NCI-H82 (cell line): Measurements from ENCODE around the gene TFE3.
"Not testable (repeated sequence)": the region's sequence is repeated elsewhere in the genome, so short reads cannot be mapped to it uniquely, and the experiment has no call there.

Experiments
- DNase-seq: peaks from one replicate; lab custom pipeline; 2025; lab: John Stamatoyannopoulos, UW

TFE3 gene

GRCh38 chrX:49001521-49002090 lies 41.6 kb downstream of the TFE3 start:
- peak; percentile 99 for DNase-seq

- DNase-seq, result no peak
These were observed 42.5 kb downstream of the TFE3 start for GRCh38 chrX:49000636-49001035.

- DNase-seq, result no peak
These were observed 44.1 kb downstream of the TFE3 start for GRCh38 chrX:48999030-48999429.

GRCh38 chrX:48998391-48998790 lies 44.8 kb downstream of the TFE3 start:
- peak; percentile 44 for DNase-seq

- DNase-seq, result no peak
These were observed 45.3 kb downstream of the TFE3 start for GRCh38 chrX:48997865-48998264.

GRCh38 chrX:48997455-48997854 lies 45.7 kb downstream of the TFE3 start:
- no peak for DNase-seq

GRCh38 chrX:48996969-48997368 lies 46.2 kb downstream of the TFE3 start:
- DNase-seq, result peak; percentile 71

- peak; percentile 98 for DNase-seq
These were observed 50.8 kb downstream of the TFE3 start for GRCh38 chrX:48992341-48992740.

GRCh38 chrX:48989483-48989882 lies 53.7 kb downstream of the TFE3 start:
- no peak for DNase-seq

- no peak for DNase-seq
These were observed 59.3 kb downstream of the TFE3 start for GRCh38 chrX:48983896-48984295.

GRCh38 chrX:48983081-48983480 lies 60.1 kb downstream of the TFE3 start:
- DNase-seq, result no peak

- no peak for DNase-seq
These were observed 62.0 kb downstream of the TFE3 start for GRCh38 chrX:48981178-48981577.

GRCh38 chrX:48980341-48980740 lies 62.8 kb downstream of the TFE3 start:
- not testable (repeated sequence) for DNase-seq
